OCI-LY7 (cell line): ENCODE results near the gene DPH7.

Experiments used
- CTCF ChIP-seq: fragments of 200-600 bp; sonication (generic); conservative IDR thresholded peaks from 2 replicates; pipeline ENCODE4 v1.5.1; 2014; ENCODE audit warnings: mild to moderate bottlenecking, antibody characterized with exemption, low read length, moderate library complexity, mixed read lengths
- EZH2phosphoT487 ChIP-seq: fragments of 200-600 bp; sonication (generic); IDR thresholded peaks from 2 replicates; pipeline ENCODE4 v1.6.1; 2018; ENCODE audit warnings: low read depth, borderline replicate concordance, mild to moderate bottlenecking, mixed run types, antibody characterized with exemption, low read length, moderate library complexity, mixed read lengths

DNA sequence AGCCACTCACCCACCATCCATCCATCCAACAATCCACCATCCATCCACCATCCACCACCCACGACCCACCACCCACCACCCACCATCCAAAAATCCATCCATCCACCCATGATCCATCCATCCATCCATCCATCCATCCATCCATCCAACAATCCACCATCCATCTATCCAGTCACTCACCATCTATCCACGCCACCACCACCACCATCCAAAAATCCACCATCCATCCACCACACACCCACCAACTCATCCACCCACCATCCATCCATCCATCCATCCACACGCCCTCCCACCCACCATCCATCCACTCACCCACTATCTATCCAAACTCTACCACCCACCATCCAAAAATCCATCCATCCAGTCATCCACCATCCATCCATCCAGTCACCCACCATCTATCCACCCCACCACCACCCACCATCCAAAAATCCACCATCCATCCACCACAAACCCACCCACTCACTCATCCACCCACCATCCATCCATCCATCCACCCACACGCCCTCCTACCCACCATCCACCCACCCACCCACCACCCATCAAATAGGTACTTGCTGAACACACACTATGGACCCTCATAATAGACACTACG is 9.0 kb downstream of the DPH7 start:
- TF ChIP-seq CTCF = no peak
- TF ChIP-seq EZH2phosphoT487 = no peak
